WTC11 (cell line): ENCODE results near the gene ANKZF1. TPM values are rescaled to one million over a fixed set of nuclear protein-coding genes. Genes with fewer than 3 reads are reported as not detected.

Source experiments
- ATAC-seq: fragments of 200-7000 bp; cut with Tn5 transposase; 2 replicates; pipeline ENCODE4 v1.10.0; 2021; ENCODE audit warnings: mild to moderate bottlenecking, moderate library complexity
- CTCF ChIA-PET: fragments of 300-600 bp; sonication (Branson Sonifier 250); formaldehyde crosslinking; loops from one replicate; lab custom pipeline; 2021; ENCODE audit warnings: antibody characterized with exemption; lab: Charles Lee
- POLR2A ChIA-PET: fragments of 350-600 bp; sonication (Branson Sonifier 250); formaldehyde crosslinking; loops from one replicate; lab custom pipeline; 2021; ENCODE audit warnings: antibody characterized with exemption; lab: Charles Lee
- DNase-seq: peaks from one replicate; pipeline ENCODE4 v3.0.0; 2021; ENCODE audit warnings: low spot score
- H3K27ac Mint-ChIP-seq: 2 replicates; pipeline ENCODE4 v1.8.0; 2021; ENCODE audit warnings: mixed read lengths
- H3K27me3 Mint-ChIP-seq: 2 replicates; pipeline ENCODE4 v1.8.0; 2021; ENCODE audit warnings: low read depth, mild to moderate bottlenecking, moderate library complexity, mixed read lengths
- H3K36me3 Mint-ChIP-seq: 2 replicates; pipeline ENCODE4 v1.8.0; 2021; ENCODE audit warnings: mixed read lengths
- H3K4me1 Mint-ChIP-seq: 2 replicates; pipeline ENCODE4 v1.8.0; 2022; ENCODE audit warnings: mixed read lengths
- H3K4me3 Mint-ChIP-seq: 2 replicates; pipeline ENCODE4 v1.8.0; 2021; ENCODE audit warnings: mild to moderate bottlenecking, moderate library complexity, mixed read lengths
- H3K9me3 Mint-ChIP-seq: 2 replicates; pipeline ENCODE4 v1.8.0; 2021; ENCODE audit warnings: mixed read lengths
- ARID4B ChIP-seq: sonication (generic); formaldehyde crosslinking; IDR thresholded peaks from 2 replicates; pipeline ENCODE4 v1.8.0; 2023; ENCODE audit warnings: missing genetic modification reagents, mild to moderate bottlenecking, borderline replicate concordance
- CBFB ChIP-seq: sonication (generic); formaldehyde crosslinking; IDR thresholded peaks from 2 replicates; pipeline ENCODE4 v1.8.1; 2022; ENCODE audit warnings: mild to moderate bottlenecking, low read depth, missing genetic modification reagents
- CREB1 ChIP-seq: sonication (generic); formaldehyde crosslinking; IDR thresholded peaks from 2 replicates; pipeline ENCODE4 v1.8.0; 2023; ENCODE audit warnings: mild to moderate bottlenecking, missing genetic modification reagents
- ELF4 ChIP-seq: sonication (generic); formaldehyde crosslinking; IDR thresholded peaks from 2 replicates; pipeline ENCODE4 v1.8.1; 2022; ENCODE audit warnings: low read depth, mild to moderate bottlenecking, moderate library complexity, missing genetic modification reagents
- EMX1 ChIP-seq: fragments of 250-450 bp; sonication (Bioruptor Pico); IDR thresholded peaks from 2 replicates; pipeline ENCODE4 v1.8.0; 2021; ENCODE audit warnings: mild to moderate bottlenecking
- PRRX2 ChIP-seq: fragments of 250-450 bp; sonication (Bioruptor Pico); IDR thresholded peaks from 2 replicates; pipeline ENCODE4 v1.8.0; 2021; ENCODE audit warnings: mild to moderate bottlenecking
- RORB ChIP-seq: fragments of 250-450 bp; sonication (Bioruptor Pico); IDR thresholded peaks from 2 replicates; pipeline ENCODE4 v1.9.0; 2021; ENCODE audit warnings: mild to moderate bottlenecking
- TEAD1 ChIP-seq: sonication (generic); formaldehyde crosslinking; IDR thresholded peaks from 2 replicates; pipeline ENCODE4 v1.8.0; 2022; ENCODE audit warnings: mild to moderate bottlenecking, missing genetic modification reagents
- USF2 ChIP-seq: sonication (generic); formaldehyde crosslinking; IDR thresholded peaks from 2 replicates; pipeline ENCODE4 v1.8.1; 2023; ENCODE audit warnings: mild to moderate bottlenecking, missing genetic modification reagents, moderate library complexity
- ZBTB21 ChIP-seq: sonication (generic); formaldehyde crosslinking; IDR thresholded peaks from 2 replicates; pipeline ENCODE4 v1.8.1; 2023; ENCODE audit warnings: mild to moderate bottlenecking, missing genetic modification reagents, borderline replicate concordance
- ZBTB43 ChIP-seq: sonication (generic); formaldehyde crosslinking; IDR thresholded peaks from 2 replicates; pipeline ENCODE4 v1.8.1; 2023; ENCODE audit warnings: mild to moderate bottlenecking, missing genetic modification reagents
- ZNF263 ChIP-seq: sonication (generic); formaldehyde crosslinking; IDR thresholded peaks from 2 replicates; pipeline ENCODE4 v1.8.1; 2022; ENCODE audit warnings: low read depth, mild to moderate bottlenecking, moderate library complexity, missing genetic modification reagents
- ZNF532 ChIP-seq: fragments of 250-450 bp; sonication (Bioruptor Pico); IDR thresholded peaks from 2 replicates; pipeline ENCODE4 v1.9.0; 2021; ENCODE audit warnings: mild to moderate bottlenecking, borderline replicate concordance
- ZNF671 ChIP-seq: fragments of 250-450 bp; sonication (Bioruptor Pico); IDR thresholded peaks from 2 replicates; pipeline ENCODE4 v1.8.0; 2021; ENCODE audit warnings: mild to moderate bottlenecking
- ZSCAN18 ChIP-seq: fragments of 250-450 bp; sonication (Bioruptor Pico); IDR thresholded peaks from 2 replicates; pipeline ENCODE4 v2.1.2; 2022; ENCODE audit warnings: mild to moderate bottlenecking, moderate library complexity
- total RNA-seq: library from RNA; stranded (reverse); gene quantifications from 3 replicates; pipeline ENCODE4 v1.2.3, GENCODE V29; 2021
- TF ChIP-seq, protein P1 (sequence below): sonication (generic); formaldehyde crosslinking; IDR thresholded peaks from 2 replicates; pipeline ENCODE4 v1.8.1; 2023; ENCODE audit warnings: mild to moderate bottlenecking, missing genetic modification reagents, moderate library complexity

Gene ANKZF1
- total RNA-seq, 1 experiment from 2014 or later = 70.4 TPM

- ChIA-PET CTCF (interaction anchor here (1.2 to 1.6 kb wide), 2 partner anchors 8 to 241 kb away, joined by 3 to 5 read pairs; partner anchors contain the start of gene DNAJB2), POLR2A (no interaction called here)
- Mint-ChIP-seq H3K27me3 (peaks cover 38% of the 10 kb centered on the region), H3K27ac (no peak overlapping the region), H3K36me3 (no peaks in the 10 kb centered on the region), H3K9me3 (no peaks in the 10 kb centered on the region), H3K4me1 (peaks cover 8% of the 10 kb centered on the region), H3K4me3 (no peak overlapping the region)
- TF ChIP-seq ZBTB43 (CRISPR knock-in tag) (no peak), USF2 (no peak), ZBTB21 (CRISPR knock-in tag) (no peak), ZNF532 (CRISPR knock-in tag) (no peak), RORB (CRISPR knock-in tag) (no peak), PRRX2 (CRISPR knock-in tag) (no peak)
- no peak for DNase-seq
- ATAC-seq = no peak
Observed at GRCh38 chr2:219271021-219271420, 41.4 kb downstream of the ANKZF1 start.

GRCh38 chr2:219272356-219272755, 42.8 kb downstream of the ANKZF1 start:
- Mint-ChIP-seq H3K27me3 (peaks cover 39% of the 10 kb centered on the region), H3K27ac (no peak overlapping the region), H3K4me3 (no peak overlapping the region), H3K9me3 (no peaks in the 10 kb centered on the region), H3K4me1 (peaks cover 13% of the 10 kb centered on the region), H3K36me3 (no peaks in the 10 kb centered on the region)
- ChIA-PET CTCF (no interaction called here), POLR2A (no interaction called here)
- DNase-seq (no peak), ATAC-seq (no peak)
- TF ChIP-seq ARID4B (no peak), ZNF671 (CRISPR knock-in tag) (no peak), TEAD1 (CRISPR knock-in tag) (no peak), ZSCAN18 (CRISPR knock-in tag) (no peak), ELF4 (CRISPR knock-in tag) (no peak), ZNF263 (CRISPR knock-in tag) (no peak), CBFB (CRISPR knock-in tag) (no peak), ZNF532 (CRISPR knock-in tag) (no peak), EMX1 (CRISPR knock-in tag) (no peak), CREB1 (CRISPR knock-in tag) (no peak)
- TF ChIP-seq, protein P1, sequence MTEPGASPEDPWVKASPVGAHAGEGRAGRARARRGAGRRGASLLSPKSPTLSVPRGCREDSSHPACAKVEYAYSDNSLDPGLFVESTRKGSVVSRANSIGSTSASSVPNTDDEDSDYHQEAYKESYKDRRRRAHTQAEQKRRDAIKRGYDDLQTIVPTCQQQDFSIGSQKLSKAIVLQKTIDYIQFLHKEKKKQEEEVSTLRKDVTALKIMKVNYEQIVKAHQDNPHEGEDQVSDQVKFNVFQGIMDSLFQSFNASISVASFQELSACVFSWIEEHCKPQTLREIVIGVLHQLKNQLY = no peak
